Measurements from ENCODE around the gene HSD3B2.

Gene HSD3B2

DNA sequence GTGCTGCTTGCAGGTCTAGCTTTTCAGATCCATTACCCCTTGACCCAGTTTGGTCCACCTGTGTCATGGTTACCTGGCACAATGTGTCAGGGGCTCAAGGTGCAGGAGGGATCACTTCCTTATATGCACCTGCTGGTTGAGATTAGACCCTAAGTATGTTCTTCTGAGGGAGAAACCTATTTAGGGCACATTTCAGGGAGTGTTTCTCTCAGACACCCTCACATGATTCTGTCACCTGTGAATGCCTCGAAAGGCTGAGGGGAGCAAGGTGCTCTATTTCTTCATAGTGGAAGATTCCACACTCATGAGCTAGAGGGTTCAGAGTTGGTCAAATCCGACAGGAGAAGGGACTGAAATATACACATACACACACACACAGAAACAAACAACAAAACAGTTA lies 15.5 kb downstream of the HSD3B2 start:
- H3K36me3 ChIP-seq = no peaks in the 10 kb centered on the region
- no peak overlapping the region for H3K27ac ChIP-seq
- TF ChIP-seq, protein P1, sequence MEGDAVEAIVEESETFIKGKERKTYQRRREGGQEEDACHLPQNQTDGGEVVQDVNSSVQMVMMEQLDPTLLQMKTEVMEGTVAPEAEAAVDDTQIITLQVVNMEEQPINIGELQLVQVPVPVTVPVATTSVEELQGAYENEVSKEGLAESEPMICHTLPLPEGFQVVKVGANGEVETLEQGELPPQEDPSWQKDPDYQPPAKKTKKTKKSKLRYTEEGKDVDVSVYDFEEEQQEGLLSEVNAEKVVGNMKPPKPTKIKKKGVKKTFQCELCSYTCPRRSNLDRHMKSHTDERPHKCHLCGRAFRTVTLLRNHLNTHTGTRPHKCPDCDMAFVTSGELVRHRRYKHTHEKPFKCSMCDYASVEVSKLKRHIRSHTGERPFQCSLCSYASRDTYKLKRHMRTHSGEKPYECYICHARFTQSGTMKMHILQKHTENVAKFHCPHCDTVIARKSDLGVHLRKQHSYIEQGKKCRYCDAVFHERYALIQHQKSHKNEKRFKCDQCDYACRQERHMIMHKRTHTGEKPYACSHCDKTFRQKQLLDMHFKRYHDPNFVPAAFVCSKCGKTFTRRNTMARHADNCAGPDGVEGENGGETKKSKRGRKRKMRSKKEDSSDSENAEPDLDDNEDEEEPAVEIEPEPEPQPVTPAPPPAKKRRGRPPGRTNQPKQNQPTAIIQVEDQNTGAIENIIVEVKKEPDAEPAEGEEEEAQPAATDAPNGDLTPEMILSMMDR (IDR thresholded peaks at IDR 0.05) = no peak
- no peak overlapping the region for H3K4me3 ChIP-seq (ENCODE audit: low read depth in 1 of 2, low read length in 1 of 2)
- no peaks in the 10 kb centered on the region for H3K9me3 ChIP-seq
- no peaks in the 10 kb centered on the region for H3K27me3 ChIP-seq
- H3K4me1 ChIP-seq (ENCODE audit: control insufficient read depth in 1 of 2, insufficient read depth in 1 of 2, low read depth in 1 of 2, low read length in 1 of 2) = no peaks in the 10 kb centered on the region

DNA sequence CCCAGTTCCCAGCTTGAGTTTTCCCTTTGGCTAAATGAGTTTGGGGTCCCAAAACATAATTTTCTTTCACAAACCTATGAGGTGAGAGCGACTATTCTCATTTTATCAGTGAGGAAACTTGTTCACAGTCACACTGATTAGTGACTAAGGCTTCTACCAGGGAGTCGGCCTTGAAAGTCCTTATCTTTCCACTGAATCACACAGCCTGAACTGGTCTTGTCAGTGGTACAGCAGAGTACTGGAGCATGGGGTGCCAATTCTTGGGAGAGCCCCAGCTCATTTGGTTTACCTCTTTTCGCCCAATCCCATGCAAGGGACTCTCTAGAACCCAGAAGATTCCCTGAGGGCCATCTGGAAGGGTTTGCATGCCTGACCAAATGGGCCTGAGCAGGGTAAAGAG lies 16.9 kb downstream of the HSD3B2 start:
- Histone ChIP-seq H3K27ac (no peak overlapping the region), H3K27me3 (no peaks in the 10 kb centered on the region), H3K36me3 (no peaks in the 10 kb centered on the region), H3K9me3 (no peaks in the 10 kb centered on the region), H3K4me1 (ENCODE audit: control insufficient read depth in 1 of 2, insufficient read depth in 1 of 2, low read depth in 1 of 2, low read length in 1 of 2) (no peaks in the 10 kb centered on the region), H3K4me3 (ENCODE audit: low read depth in 1 of 2, low read length in 1 of 2) (no peak overlapping the region)
- TF ChIP-seq, protein P1 (IDR thresholded peaks at IDR 0.05) = no peak

DNA sequence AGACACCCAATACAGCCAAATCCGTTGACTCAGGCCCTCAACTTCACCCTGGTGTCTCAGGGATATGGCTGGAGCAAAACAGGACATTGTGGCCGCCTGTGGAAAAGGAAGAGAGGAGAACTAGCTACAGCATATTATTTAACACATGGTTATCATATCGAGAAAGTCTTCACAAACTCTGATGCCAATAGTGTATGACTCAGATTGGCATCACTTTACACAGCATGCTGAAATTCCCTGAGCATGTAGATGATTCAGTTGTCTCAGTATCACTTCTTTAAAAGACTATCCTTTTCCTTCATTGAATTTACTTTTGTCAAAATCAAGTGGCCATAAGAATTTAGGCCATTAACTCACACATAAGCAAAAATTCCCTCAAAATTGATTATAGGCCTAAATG lies 20.1 kb downstream of the HSD3B2 start:
- TF ChIP-seq, protein P1 (IDR thresholded peaks at IDR 0.05) = no peak

DNA sequence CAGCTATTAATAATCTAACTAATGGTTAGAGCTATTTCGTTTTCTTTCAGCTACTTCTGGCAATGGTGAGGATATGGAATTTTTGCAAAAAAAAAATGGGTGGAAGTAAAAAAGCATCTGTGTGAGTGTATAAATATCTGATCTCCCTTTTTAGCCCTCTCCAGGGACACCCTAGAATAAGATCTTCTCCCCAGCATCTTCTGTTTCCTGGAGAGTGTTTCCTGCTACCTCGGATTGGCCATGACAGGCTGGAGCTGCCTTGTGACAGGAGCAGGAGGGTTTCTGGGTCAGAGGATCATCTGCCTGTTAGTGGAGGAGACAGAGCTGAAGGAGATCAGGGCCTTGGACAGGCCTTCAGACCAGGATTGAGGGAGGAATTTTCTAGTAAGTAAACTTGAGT lies 23.8 kb downstream of the HSD3B2 start:
- Histone ChIP-seq H3K4me1 (ENCODE audit: control insufficient read depth in 1 of 2, insufficient read depth in 1 of 2, low read depth in 1 of 2, low read length in 1 of 2) (no peaks in the 10 kb centered on the region), H3K27ac (no peak overlapping the region), H3K9me3 (no peaks in the 10 kb centered on the region), H3K27me3 (peaks cover 11% of the 10 kb centered on the region), H3K4me3 (ENCODE audit: low read depth in 1 of 2, low read length in 1 of 2) (no peak overlapping the region), H3K36me3 (no peaks in the 10 kb centered on the region)
- TF ChIP-seq, protein P1 (IDR thresholded peaks at IDR 0.05) = no peak

More for the DNA sequence above, 20.1 kb downstream of the HSD3B2 start:
- Histone ChIP-seq H3K36me3 (no peaks in the 10 kb centered on the region), H3K27ac (no peak overlapping the region), H3K4me3 (ENCODE audit: low read depth in 1 of 2, low read length in 1 of 2) (no peak overlapping the region), H3K27me3 (no peaks in the 10 kb centered on the region), H3K4me1 (ENCODE audit: control insufficient read depth in 1 of 2, insufficient read depth in 1 of 2, low read depth in 1 of 2, low read length in 1 of 2) (no peaks in the 10 kb centered on the region), H3K9me3 (no peaks in the 10 kb centered on the region)

DNA sequence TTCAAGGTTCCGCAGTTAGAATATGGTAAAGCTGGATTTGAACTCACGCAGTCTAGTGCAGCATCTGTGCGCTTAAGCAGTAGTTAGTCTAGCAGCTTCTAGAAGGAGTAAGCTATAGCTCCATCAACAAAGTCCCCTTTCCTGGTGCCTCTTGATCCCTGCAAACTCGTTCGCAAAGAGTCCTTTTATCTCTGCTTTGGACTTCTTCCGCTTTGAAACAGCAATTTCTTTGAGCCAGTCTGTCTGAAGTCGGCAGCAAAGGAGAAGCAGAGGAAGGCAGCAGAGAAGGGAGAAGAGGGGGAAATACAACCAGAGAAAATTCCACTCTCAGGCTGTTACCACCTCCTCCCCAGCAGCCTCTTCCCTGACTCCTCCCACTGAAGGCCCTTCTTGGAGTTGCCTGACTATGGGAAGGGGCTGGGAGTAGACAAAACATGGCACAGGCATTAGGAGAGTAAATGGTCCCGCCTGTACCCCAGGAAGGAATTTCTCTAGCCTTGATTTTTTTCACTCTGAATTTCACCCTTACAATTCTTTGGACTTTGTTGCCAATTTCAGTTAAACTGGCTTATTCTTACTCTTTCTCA lies 25.9 kb downstream of the HSD3B2 start:
- TF ChIP-seq, protein P1 (IDR thresholded peaks at IDR 0.05) = no peak
- no peaks in the 10 kb centered on the region for H3K36me3 ChIP-seq

More for the DNA sequence above, 25.9 kb downstream of the HSD3B2 start:
- Histone ChIP-seq H3K27ac (no peak overlapping the region), H3K9me3 (no peaks in the 10 kb centered on the region), H3K4me1 (ENCODE audit: control insufficient read depth in 1 of 2, insufficient read depth in 1 of 2, low read depth in 1 of 2, low read length in 1 of 2) (no peaks in the 10 kb centered on the region), H3K27me3 (peaks cover 11% of the 10 kb centered on the region), H3K4me3 (ENCODE audit: low read depth in 1 of 2, low read length in 1 of 2) (no peak overlapping the region)

Data from neutrophil (primary cell).